GM12872 (cell line): Measurements from ENCODE around the gene SULT1C2.

Source experiments
- TF ChIP-seq, protein P1 (sequence below): IDR thresholded peaks from 3 replicates; pipeline ENCODE4 v1.5.1; 2011; ENCODE audit warnings: low read depth, mild to moderate bottlenecking, low read length, moderate library complexity; ENCODE audit not compliant: insufficient read depth

Gene SULT1C2

GRCh38 chr2:108329771-108330170 is 41.1 kb downstream of the SULT1C2 start:
- TF ChIP-seq, protein P1, sequence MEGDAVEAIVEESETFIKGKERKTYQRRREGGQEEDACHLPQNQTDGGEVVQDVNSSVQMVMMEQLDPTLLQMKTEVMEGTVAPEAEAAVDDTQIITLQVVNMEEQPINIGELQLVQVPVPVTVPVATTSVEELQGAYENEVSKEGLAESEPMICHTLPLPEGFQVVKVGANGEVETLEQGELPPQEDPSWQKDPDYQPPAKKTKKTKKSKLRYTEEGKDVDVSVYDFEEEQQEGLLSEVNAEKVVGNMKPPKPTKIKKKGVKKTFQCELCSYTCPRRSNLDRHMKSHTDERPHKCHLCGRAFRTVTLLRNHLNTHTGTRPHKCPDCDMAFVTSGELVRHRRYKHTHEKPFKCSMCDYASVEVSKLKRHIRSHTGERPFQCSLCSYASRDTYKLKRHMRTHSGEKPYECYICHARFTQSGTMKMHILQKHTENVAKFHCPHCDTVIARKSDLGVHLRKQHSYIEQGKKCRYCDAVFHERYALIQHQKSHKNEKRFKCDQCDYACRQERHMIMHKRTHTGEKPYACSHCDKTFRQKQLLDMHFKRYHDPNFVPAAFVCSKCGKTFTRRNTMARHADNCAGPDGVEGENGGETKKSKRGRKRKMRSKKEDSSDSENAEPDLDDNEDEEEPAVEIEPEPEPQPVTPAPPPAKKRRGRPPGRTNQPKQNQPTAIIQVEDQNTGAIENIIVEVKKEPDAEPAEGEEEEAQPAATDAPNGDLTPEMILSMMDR = no peak

DNA sequence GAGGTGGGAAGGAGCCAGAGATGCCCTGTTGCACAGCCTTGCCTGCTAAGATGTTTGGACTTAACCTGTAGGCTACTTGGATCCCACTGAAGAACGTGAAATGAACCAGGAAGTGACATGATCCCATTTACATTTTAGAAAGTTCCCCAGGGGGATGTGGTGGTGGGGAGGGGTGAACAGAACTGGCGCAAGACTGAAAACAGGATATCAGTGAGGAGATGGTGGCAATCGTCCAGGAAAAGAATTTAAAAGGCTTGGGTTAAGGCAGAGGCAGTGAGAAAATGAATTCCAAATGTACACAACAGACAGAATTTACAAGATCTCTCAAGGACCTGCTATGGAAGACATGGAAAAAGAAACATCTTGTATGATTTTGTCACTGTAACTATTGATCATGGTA is 42.3 kb downstream of the SULT1C2 start:
- TF ChIP-seq, protein P1 = no peak

DNA sequence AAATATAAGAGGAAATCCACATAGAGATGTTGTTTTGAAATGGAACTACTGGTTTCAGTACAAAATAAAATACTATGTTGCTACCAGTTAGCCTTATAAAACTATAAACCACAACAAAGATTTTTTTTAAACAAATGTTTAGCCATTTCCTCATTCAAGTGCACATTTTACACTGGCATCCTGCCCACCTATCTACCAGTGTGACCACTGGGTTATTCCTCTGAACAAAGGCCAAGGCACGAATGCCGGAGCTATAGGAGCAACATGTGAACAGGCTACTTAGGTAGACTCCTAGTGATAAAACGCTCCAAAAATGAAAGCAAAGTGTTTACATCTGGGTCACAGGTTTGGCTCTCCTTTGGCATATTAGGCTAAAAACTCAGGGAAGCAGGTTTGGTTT is 57.3 kb downstream of the SULT1C2 start:
- TF ChIP-seq, protein P1 = no peak

DNA sequence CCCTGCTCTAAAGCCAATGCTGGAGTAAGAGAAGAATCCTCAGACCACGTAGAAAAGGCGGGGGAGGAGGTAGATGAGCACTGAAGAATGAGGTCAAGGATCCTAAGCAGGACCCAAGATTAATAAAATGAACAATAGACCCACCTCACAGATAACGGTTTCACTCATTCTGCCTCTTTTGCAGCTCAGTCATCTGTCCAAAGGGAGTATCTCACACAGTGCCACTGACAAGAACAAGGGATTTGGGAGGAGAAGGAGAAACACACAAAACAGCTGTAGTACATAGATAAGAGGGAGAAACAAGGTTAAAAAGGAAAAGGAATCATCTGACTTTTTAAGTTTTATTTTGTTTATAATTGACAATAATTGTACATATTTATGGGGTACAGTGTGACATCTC is 58.1 kb downstream of the SULT1C2 start:
- TF ChIP-seq, protein P1 = no peak

GRCh38 chr2:108347786-108348185 is 59.1 kb downstream of the SULT1C2 start:
- TF ChIP-seq, protein P1 = no peak

DNA sequence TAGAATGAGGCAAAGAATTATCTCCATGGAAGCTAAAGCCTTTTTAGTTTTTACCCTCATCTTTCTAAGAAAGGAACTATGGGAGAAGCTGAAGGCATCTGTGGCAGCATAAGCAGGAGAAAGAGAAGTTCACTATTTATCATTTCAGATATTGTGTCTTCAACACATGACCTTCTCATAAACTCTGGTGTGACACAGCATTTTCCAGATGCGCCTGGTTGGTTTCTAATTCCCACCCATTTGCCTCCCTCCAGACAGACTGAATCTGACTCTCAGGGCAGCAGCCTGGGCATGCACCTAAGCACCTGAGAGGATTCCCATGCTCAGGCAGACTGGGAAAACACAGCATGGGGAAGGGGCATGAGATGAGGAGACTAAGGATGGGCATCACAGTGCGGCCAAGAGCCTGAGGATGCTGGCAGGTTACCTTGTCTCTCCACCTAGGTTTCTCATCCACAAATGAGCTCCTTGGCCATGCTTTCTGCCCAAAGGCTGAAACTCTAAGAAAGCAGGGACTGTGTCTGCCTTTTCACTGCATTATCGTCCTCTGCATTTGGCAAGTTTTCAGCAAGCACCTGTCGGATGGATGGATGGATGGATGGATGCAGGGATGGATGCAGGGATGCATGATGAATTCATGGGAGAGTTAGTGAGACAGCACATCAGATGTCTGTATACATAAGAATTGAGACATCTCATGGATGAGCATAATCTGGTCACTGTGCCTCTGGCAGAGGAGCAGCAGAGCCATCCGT is 60.3 kb downstream of the SULT1C2 start:
- TF ChIP-seq, protein P1 = no peak

GRCh38 chr2:108349571-108349928 is 60.9 kb downstream of the SULT1C2 start:
- TF ChIP-seq, protein P1 = no peak
